ENCODE measurements around the gene VPS35. TPM values are rescaled to one million over a fixed set of nuclear protein-coding genes. Genes with fewer than 3 reads are reported as not detected.
A peak's percentile ranks its signal among the peaks of the same experiment; 100 is the strongest.
"Not testable (repeated sequence)": the region's sequence is repeated elsewhere in the genome, so short reads cannot be mapped to it uniquely, and the experiment has no call there.

VPS35 gene
- total RNA-seq, 1 donor from 2014 or later, result 113 TPM

GRCh38 chr16:46673320-46674013 lies 15.5 kb downstream of the VPS35 start:
- DNase-seq (ENCODE audit: low read depth), result peak; percentile 64

GRCh38 chr16:46662123-46662522 lies 26.9 kb downstream of the VPS35 start:
- DNase-seq (ENCODE audit: low read depth), result no peak

- peak; percentile 32 for DNase-seq (ENCODE audit: low read depth)
Measured at GRCh38 chr16:46658925-46659324, 30.1 kb downstream of the VPS35 start.

GRCh38 chr16:46651305-46651704 lies 37.7 kb downstream of the VPS35 start:
- no peak for DNase-seq (ENCODE audit: low read depth)

- peak; percentile 94 for DNase-seq (ENCODE audit: low read depth)
Measured at GRCh38 chr16:46650254-46650623, 38.7 kb downstream of the VPS35 start.

GRCh38 chr16:46649588-46650253 lies 39.3 kb downstream of the VPS35 start:
- peak; percentile 89 for DNase-seq (ENCODE audit: low read depth)

- DNase-seq (ENCODE audit: low read depth), result no peak
Measured at GRCh38 chr16:46648656-46649055, 40.3 kb downstream of the VPS35 start.

- DNase-seq (ENCODE audit: low read depth), result peak; percentile 58
Measured at GRCh38 chr16:46638947-46639925, 49.7 kb downstream of the VPS35 start.

- DNase-seq (ENCODE audit: low read depth), result no peak
Measured at GRCh38 chr16:46632778-46633733, 55.9 kb downstream of the VPS35 start.

- DNase-seq (ENCODE audit: low read depth), result peak; percentile 77
Measured at GRCh38 chr16:46629331-46630219, 59.4 kb downstream of the VPS35 start.

- no peak for DNase-seq (ENCODE audit: low read depth)
Measured at GRCh38 chr16:46627746-46628145, 61.2 kb downstream of the VPS35 start.

- DNase-seq (ENCODE audit: low read depth), result not testable (repeated sequence)
Measured at GRCh38 chr16:46626681-46627080, 62.3 kb downstream of the VPS35 start.

- DNase-seq (ENCODE audit: low read depth), result not testable (repeated sequence)
Measured at GRCh38 chr16:46624862-46625261, 64.1 kb downstream of the VPS35 start.

GRCh38 chr16:46623707-46624106 lies 65.3 kb downstream of the VPS35 start:
- DNase-seq (ENCODE audit: low read depth), result not testable (repeated sequence)

- DNase-seq (ENCODE audit: low read depth), result not testable (repeated sequence)
Measured at GRCh38 chr16:46623246-46623645, 65.7 kb downstream of the VPS35 start.

- DNase-seq (ENCODE audit: low read depth), result no peak
Measured at GRCh38 chr16:46621934-46622676, 66.9 kb downstream of the VPS35 start.

GRCh38 chr16:46621006-46621933 lies 67.7 kb downstream of the VPS35 start, which contains the start of gene SHCBP1:
Gene SHCBP1, minus strand, starts transcription at chr16:46621379. Its CDS starts 20 bp downstream, at chr16:46621359.
- DNase-seq (ENCODE audit: low read depth), result peak; percentile 93
